Cardiac fibroblast (primary cell): ENCODE results near the gene HERPUD2.
"Not testable (repeated sequence)": the region's sequence is repeated elsewhere in the genome, so short reads cannot be mapped to it uniquely, and the experiment has no call there.

Experiments used
- DNase-seq, 2 donors: peaks; one replicate each; pipeline versions ENCODE4 v3.0.0 to v3.0.0-alpha.2; 2010; ENCODE audit warnings: low read depth in 2 of 2
- H3K4me3 ChIP-seq, 2 donors: replicated peaks in 1 of 2; 1 replicate in 1 of 2; 2 replicates in 1 of 2; pipeline ENCODE4 v1.5.1; 2011; ENCODE audit warnings: low read depth in 2 of 2, low read length in 2 of 2, mild to moderate bottlenecking in 2 of 2, moderate library complexity in 1 of 2
- CTCF ChIP-seq: IDR thresholded peaks from one replicate; pipeline ENCODE4 v1.5.1; 2011; ENCODE audit warnings: low read depth, mild to moderate bottlenecking, low read length, inconsistent platforms

Gene HERPUD2

GRCh38 chr7:35697414-35698175 lies 2.7 kb upstream of the HERPUD2 start:
- peak; percentile 59 to 81 for DNase-seq
- no peak for TF ChIP-seq CTCF

GRCh38 chr7:35695987-35696386 lies 1.1 kb upstream of the HERPUD2 start:
- peak overlapping the region; percentile 4 to 89 for H3K4me3 ChIP-seq
- TF ChIP-seq CTCF, result no peak
- no peak for DNase-seq

More at GRCh38 chr7:35697414-35698175, 2.7 kb upstream of the HERPUD2 start:
- no peak overlapping the region for H3K4me3 ChIP-seq

GRCh38 chr7:35695473-35695850 lies 527 bp upstream of the HERPUD2 start:
- TF ChIP-seq CTCF, result no peak
- peak overlapping the region; percentile 87 to 89 for H3K4me3 ChIP-seq
- DNase-seq, result peak in 1 of 2 donors; percentile 15

GRCh38 chr7:35694161-35694783 lies 663 bp downstream of the HERPUD2 start:
- peak in 1 of 2 donors; percentile 44 for DNase-seq
- no peak for TF ChIP-seq CTCF
- peak overlapping the region; percentile 87 to 89 for H3K4me3 ChIP-seq

- peak overlapping the region in 1 of 2 donors; percentile 89 for H3K4me3 ChIP-seq
- no peak for TF ChIP-seq CTCF
- peak; percentile 37 to 41 for DNase-seq
These were observed 3.1 kb downstream of the HERPUD2 start for GRCh38 chr7:35691827-35692307.

GRCh38 chr7:35691366-35691765 lies 3.6 kb downstream of the HERPUD2 start:
- H3K4me3 ChIP-seq, result peak overlapping the region in 1 of 2 donors; percentile 89
- TF ChIP-seq CTCF, result no peak
- DNase-seq, result no peak

- not testable (repeated sequence) for DNase-seq, H3K4me3 ChIP-seq
These were observed 4.3 kb downstream of the HERPUD2 start for GRCh38 chr7:35690614-35691013.
